Activated naive CD8-positive, alpha-beta T cell (primary cell): ENCODE measurements around the gene KIF16B.
"Not testable (repeated sequence)": the region's sequence is repeated elsewhere in the genome, so short reads cannot be mapped to it uniquely, and the experiment has no call there.

Source experiments
- H3K27ac Mint-ChIP-seq: one replicate; pipeline ENCODE4 v1.8.0; 2021; ENCODE audit warnings: mixed read lengths
- H3K27me3 Mint-ChIP-seq: one replicate; pipeline ENCODE4 v1.8.0; 2021; ENCODE audit warnings: mixed read lengths
- H3K36me3 Mint-ChIP-seq: one replicate; pipeline ENCODE4 v1.8.0; 2021; ENCODE audit warnings: mixed read lengths
- H3K4me1 Mint-ChIP-seq: one replicate; pipeline ENCODE4 v1.8.0; 2021; ENCODE audit warnings: low read depth, mixed read lengths
- H3K4me3 Mint-ChIP-seq: one replicate; pipeline ENCODE4 v1.8.0; 2021; ENCODE audit warnings: mild to moderate bottlenecking, mixed read lengths
- H3K9me3 Mint-ChIP-seq: one replicate; pipeline ENCODE4 v1.8.0; 2021; ENCODE audit warnings: low read depth, mixed read lengths

KIF16B gene

GRCh38 chr20:16258766-16259165 lies 314.5 kb downstream of the KIF16B start:
- H3K4me3 Mint-ChIP-seq: no peak overlapping the region
- no peaks in the 10 kb centered on the region for H3K4me1 Mint-ChIP-seq
- no peaks in the 10 kb centered on the region for H3K36me3 Mint-ChIP-seq
- H3K27me3 Mint-ChIP-seq: peaks cover 2% of the 10 kb centered on the region
- no peaks in the 10 kb centered on the region for H3K9me3 Mint-ChIP-seq
- H3K27ac Mint-ChIP-seq: no peak overlapping the region

GRCh38 chr20:16257813-16258430 lies 315.3 kb downstream of the KIF16B start:
- no peaks in the 10 kb centered on the region for H3K9me3 Mint-ChIP-seq
- H3K4me3 Mint-ChIP-seq: no peak overlapping the region
- H3K27ac Mint-ChIP-seq: no peak overlapping the region
- H3K4me1 Mint-ChIP-seq: no peaks in the 10 kb centered on the region
- no peaks in the 10 kb centered on the region for H3K36me3 Mint-ChIP-seq
- peaks cover 2% of the 10 kb centered on the region for H3K27me3 Mint-ChIP-seq

DNA sequence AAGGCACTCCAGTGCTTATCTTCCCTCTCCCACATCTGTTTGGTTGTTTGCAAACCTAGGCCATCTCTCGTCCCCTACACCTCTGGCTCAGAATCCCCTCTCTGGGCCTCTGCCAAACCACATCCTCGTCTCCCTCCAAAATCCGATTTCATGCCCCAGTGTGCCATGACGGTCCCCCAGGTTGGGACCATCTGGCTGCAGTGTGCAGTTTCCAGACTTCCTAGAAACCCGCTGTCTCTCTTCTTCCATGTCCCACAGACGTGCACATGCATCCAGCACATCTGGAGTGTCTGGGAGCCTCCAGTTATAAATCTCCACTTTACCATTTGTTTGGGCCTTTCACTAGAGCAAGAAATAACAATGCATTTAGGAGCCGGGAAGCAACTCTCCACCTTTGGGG lies 316.2 kb downstream of the KIF16B start:
- Mint-ChIP-seq H3K4me3 (no peak overlapping the region), H3K4me1 (no peaks in the 10 kb centered on the region), H3K36me3 (no peaks in the 10 kb centered on the region), H3K9me3 (no peaks in the 10 kb centered on the region), H3K27ac (no peak overlapping the region), H3K27me3 (peaks cover 2% of the 10 kb centered on the region)

DNA sequence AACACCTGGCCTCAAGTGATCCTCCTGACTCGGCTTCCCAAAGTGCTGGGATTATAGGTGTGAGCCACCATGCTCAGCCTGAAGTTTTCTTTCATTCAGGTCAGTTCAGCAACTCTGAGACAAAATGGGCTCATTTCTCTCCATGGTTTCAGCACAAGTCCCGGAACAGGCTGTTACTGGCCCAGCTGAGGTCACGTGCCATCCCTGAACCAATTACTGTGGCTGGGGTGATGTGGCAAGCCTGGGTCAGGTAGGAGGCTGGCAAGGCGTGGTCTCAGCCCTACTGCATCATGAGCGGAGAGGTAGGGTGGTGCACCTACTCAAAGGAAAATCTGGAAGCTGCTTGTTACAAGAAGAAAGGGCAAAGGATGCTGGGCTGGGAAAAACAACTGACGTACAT lies 326.4 kb downstream of the KIF16B start:
- Mint-ChIP-seq H3K9me3 (peaks cover 5% of the 10 kb centered on the region), H3K4me1 (no peaks in the 10 kb centered on the region), H3K27ac (no peak overlapping the region), H3K4me3 (no peak overlapping the region), H3K36me3 (no peaks in the 10 kb centered on the region), H3K27me3 (no peaks in the 10 kb centered on the region)

DNA sequence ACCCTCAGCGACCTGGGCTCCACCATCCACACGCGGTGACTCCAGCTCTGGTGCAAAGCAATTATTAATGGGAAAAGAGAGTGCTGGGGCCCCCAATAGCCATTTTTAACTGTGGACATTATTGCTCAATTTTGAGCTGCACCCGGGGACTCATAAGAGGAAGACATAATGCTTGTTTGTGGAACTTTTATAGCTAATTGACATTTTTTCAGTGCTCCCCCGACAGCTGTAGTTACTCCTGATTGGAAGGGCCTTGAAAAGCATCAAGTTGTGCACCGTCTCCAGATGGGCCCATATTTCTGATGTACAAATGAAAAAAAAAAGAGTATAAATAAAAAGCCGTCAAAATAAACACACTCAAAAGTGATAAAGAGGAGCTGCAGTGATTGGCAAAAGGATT lies 327.0 kb downstream of the KIF16B start:
- Mint-ChIP-seq H3K4me1 (no peaks in the 10 kb centered on the region), H3K4me3 (no peak overlapping the region), H3K36me3 (no peaks in the 10 kb centered on the region), H3K9me3 (peaks cover 5% of the 10 kb centered on the region), H3K27ac (no peak overlapping the region), H3K27me3 (no peaks in the 10 kb centered on the region)

DNA sequence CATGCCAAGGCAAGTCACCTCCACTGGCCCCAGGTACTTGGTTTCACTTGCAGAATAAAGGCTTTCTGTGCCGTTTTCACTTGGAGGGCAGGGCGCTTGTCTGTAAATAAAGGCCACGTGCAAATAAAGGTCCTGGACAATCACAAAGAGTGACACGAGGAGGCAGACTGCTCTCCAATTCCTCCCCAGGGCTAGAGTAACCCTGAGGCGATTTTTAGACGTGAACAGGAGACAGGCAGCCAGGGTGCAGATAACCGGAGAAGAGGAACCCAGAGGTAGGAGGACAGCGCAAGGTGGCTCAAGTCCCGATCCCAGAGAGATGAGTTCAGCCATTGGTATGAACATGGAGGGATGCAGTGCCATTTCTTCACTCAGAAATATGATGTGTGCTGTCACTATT lies 327.4 kb downstream of the KIF16B start:
- H3K4me3 Mint-ChIP-seq: no peak overlapping the region
- H3K4me1 Mint-ChIP-seq: no peaks in the 10 kb centered on the region
- no peaks in the 10 kb centered on the region for H3K36me3 Mint-ChIP-seq
- no peaks in the 10 kb centered on the region for H3K27me3 Mint-ChIP-seq
- H3K27ac Mint-ChIP-seq: no peak overlapping the region
- H3K9me3 Mint-ChIP-seq: peaks cover 5% of the 10 kb centered on the region

DNA sequence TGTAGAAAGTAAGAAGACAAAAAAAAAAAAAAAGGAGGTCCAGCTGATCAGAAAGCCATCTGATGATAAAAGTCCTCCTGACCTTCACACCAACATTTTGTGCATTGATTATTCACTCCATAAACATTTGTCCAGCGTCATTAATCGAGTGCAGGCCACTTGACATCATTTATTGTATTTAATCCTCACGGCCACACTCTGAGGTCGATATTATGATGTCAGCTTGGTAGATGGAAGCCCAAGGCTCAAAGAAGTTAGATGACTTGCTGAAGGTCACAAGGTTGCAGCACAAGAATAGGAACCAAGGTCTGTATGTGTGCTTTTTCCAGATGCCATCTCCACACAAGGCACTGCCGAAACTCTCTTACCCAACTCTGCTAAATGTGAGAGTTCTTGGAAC lies 328.4 kb downstream of the KIF16B start:
- H3K4me1 Mint-ChIP-seq: no peaks in the 10 kb centered on the region
- H3K27ac Mint-ChIP-seq: no peak overlapping the region
- no peaks in the 10 kb centered on the region for H3K27me3 Mint-ChIP-seq
- peaks cover 5% of the 10 kb centered on the region for H3K9me3 Mint-ChIP-seq
- H3K4me3 Mint-ChIP-seq: no peak overlapping the region
- no peaks in the 10 kb centered on the region for H3K36me3 Mint-ChIP-seq

DNA sequence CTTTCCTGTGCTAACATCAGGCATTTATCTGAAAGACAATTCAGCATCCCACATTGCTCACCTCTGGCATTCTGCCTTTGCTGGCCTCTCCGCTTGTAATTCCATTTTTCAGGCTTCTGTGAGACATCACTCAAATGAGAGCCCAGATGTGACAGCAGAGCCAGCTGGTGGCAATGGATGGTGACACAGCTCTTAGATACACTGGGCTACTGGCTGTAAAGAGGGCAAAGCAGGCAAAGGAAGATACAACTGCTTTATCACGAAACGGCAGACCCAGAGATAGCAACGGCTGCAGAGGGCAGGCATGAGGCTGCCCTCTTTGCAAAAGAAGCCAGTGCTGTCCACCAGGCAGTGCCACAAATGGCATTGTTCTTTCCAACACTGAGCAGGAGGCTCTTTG lies 329.8 kb downstream of the KIF16B start:
- Mint-ChIP-seq H3K4me1 (no peaks in the 10 kb centered on the region), H3K27ac (no peak overlapping the region), H3K4me3 (no peak overlapping the region), H3K27me3 (no peaks in the 10 kb centered on the region), H3K36me3 (no peaks in the 10 kb centered on the region), H3K9me3 (peaks cover 4% of the 10 kb centered on the region)

- Mint-ChIP-seq H3K27me3 (no peaks in the 10 kb centered on the region), H3K4me3 (no peak overlapping the region), H3K4me1 (no peaks in the 10 kb centered on the region), H3K36me3 (no peaks in the 10 kb centered on the region), H3K9me3 (peaks cover 4% of the 10 kb centered on the region), H3K27ac (no peak overlapping the region)
Measured at GRCh38 chr20:16241911-16242310, 331.3 kb downstream of the KIF16B start.

- Mint-ChIP-seq H3K4me3 (no peak overlapping the region), H3K36me3 (no peaks in the 10 kb centered on the region), H3K4me1 (no peaks in the 10 kb centered on the region), H3K9me3 (peaks cover 4% of the 10 kb centered on the region), H3K27ac (no peak overlapping the region), H3K27me3 (no peaks in the 10 kb centered on the region)
Measured at GRCh38 chr20:16240355-16240754, 332.9 kb downstream of the KIF16B start.

GRCh38 chr20:16236589-16237241 lies 336.5 kb downstream of the KIF16B start:
- Mint-ChIP-seq H3K27me3 (no peaks in the 10 kb centered on the region), H3K36me3 (no peaks in the 10 kb centered on the region), H3K9me3 (peaks cover 4% of the 10 kb centered on the region), H3K27ac (no peak overlapping the region), H3K4me3 (no peak overlapping the region), H3K4me1 (no peaks in the 10 kb centered on the region)

- Mint-ChIP-seq H3K4me3 (no peak overlapping the region), H3K27me3 (no peaks in the 10 kb centered on the region), H3K27ac (no peak overlapping the region), H3K9me3 (no peaks in the 10 kb centered on the region), H3K36me3 (no peaks in the 10 kb centered on the region), H3K4me1 (no peaks in the 10 kb centered on the region)
Measured at GRCh38 chr20:16230402-16230801, 342.8 kb downstream of the KIF16B start.

DNA sequence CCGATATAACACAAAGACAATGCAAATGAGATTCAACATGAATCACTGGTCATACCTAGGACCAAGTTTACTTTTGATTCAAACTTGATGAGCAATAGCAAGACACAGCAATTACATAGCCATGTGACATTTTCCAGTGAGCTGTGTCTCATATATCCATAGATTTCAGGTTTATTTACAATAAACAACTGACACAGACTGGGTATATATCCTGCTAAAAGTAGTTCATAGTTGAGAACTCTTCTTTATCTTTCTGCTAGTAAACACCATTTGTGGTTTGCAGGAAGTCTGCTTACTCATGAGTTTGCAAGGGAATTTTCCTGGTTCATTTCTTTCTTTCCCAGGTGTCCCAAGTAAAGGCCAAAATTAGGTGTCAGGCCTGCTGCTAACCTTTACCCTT lies 343.4 kb downstream of the KIF16B start:
- Mint-ChIP-seq H3K4me1 (no peaks in the 10 kb centered on the region), H3K9me3 (no peaks in the 10 kb centered on the region), H3K27me3 (no peaks in the 10 kb centered on the region), H3K36me3 (no peaks in the 10 kb centered on the region), H3K4me3 (no peak overlapping the region), H3K27ac (no peak overlapping the region)

GRCh38 chr20:16228722-16229121 lies 344.5 kb downstream of the KIF16B start:
- Mint-ChIP-seq H3K27me3 (no peaks in the 10 kb centered on the region), H3K4me1 (no peaks in the 10 kb centered on the region), H3K27ac (no peak overlapping the region), H3K36me3 (no peaks in the 10 kb centered on the region), H3K4me3 (no peak overlapping the region), H3K9me3 (no peaks in the 10 kb centered on the region)

DNA sequence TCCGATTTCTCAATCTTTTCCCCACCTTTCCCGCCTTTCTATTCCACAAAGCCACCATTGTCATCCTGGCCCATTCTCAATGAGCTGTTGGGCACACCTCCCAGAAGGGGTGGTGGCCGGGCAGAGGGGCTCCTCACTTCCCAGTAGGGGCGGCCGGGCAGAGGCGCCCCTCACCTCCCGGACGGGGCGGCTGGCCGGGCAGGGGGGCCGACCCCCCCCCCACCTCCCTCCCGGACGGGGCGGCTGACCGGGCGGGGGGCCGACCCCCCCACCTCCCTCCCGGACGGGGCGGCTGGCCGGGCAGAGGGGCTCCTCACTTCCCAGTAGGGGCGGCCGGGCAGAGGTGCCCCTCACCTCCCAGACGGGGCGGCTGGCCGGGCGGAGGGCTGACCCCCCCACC lies 346.3 kb downstream of the KIF16B start:
- not testable (repeated sequence) for H3K27ac Mint-ChIP-seq, H3K4me1 Mint-ChIP-seq, H3K4me3 Mint-ChIP-seq, H3K36me3 Mint-ChIP-seq, H3K9me3 Mint-ChIP-seq, H3K27me3 Mint-ChIP-seq

DNA sequence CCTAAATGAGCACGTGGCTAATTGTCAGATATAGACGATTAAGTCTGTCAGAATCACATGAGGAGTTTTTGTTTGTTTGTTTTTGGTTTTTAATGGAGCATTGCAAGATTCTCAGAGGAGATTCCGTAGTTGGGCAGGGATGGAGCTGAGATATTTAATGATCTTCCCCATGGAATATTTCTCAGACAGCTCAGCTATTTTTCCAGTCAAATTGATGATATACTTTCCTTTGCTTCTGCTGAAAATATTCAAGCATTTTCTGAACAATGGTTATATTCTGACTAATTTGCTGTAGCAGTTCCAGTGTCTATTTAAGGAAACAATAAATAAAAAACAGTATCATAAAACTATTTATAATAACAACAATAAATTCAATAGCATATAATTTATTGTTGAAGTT lies 348.4 kb downstream of the KIF16B start:
- Mint-ChIP-seq H3K27me3 (peaks cover 3% of the 10 kb centered on the region), H3K27ac (no peak overlapping the region), H3K4me3 (no peak overlapping the region), H3K36me3 (no peaks in the 10 kb centered on the region), H3K4me1 (no peaks in the 10 kb centered on the region), H3K9me3 (peaks cover 6% of the 10 kb centered on the region)
